Activated gamma-delta T cell (primary cell): Measurements from ENCODE around the gene C10orf143.

Source experiments
- DNase-seq: peaks from one replicate; lab custom pipeline; 2025; lab: John Stamatoyannopoulos, UW

C10orf143 gene

DNA sequence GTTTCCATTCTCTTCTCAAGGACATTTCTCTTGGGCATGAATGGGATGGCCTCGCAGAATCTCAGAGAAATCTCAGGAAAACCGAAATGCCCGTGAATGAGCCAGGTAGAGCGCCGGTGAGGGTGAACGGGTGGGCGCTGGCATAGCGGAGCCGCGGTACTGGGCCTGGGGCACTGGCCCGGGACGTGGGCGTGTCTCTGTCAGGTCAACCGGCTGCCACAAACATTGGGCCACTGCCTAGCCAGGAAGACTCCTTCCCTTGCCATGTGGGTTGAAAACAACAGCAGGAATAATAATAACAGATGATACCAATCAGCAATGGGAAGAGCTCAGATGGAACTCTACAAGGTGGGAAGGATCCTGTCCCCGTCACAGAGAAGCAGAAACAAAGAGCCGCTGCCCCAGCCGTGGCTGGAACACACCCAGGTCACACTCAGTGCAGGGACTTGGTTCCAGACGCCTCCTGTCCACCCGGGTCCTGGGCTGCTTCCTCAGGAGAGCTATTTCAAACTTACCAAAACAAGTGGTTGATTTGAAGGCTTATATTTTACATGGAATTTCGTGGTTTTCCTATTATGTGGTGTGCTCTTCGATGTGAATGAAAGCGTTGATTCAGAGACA is 95.4 kb downstream of the C10orf143 start:
- DNase-seq = no peak

- no peak for DNase-seq
Measured at GRCh38 chr10:130014263-130015074, 96.2 kb downstream of the C10orf143 start.
